ENCODE data around the gene PLCH2.

DNA sequence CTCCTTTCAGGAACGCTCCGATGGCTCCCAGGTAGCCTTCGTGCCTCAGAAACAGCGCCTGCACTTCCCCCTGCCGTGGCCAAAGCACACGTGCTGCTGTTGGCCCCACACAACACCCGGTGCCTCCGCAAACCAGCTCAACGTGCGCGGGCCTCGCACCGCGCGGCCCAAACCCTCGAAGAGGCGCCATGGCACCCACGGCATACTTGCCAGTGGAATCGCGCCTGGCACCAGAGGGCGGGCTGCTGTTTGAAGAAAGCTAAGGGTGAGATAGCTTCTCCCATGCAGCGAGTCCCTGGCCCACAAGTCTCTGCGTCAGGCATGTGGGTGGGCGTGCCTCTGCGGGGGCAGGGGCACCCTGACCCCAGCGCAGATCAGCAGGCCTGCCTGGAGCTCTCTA lies 42.4 kb downstream of the PLCH2 start:
- TF ChIP-seq, protein P1, sequence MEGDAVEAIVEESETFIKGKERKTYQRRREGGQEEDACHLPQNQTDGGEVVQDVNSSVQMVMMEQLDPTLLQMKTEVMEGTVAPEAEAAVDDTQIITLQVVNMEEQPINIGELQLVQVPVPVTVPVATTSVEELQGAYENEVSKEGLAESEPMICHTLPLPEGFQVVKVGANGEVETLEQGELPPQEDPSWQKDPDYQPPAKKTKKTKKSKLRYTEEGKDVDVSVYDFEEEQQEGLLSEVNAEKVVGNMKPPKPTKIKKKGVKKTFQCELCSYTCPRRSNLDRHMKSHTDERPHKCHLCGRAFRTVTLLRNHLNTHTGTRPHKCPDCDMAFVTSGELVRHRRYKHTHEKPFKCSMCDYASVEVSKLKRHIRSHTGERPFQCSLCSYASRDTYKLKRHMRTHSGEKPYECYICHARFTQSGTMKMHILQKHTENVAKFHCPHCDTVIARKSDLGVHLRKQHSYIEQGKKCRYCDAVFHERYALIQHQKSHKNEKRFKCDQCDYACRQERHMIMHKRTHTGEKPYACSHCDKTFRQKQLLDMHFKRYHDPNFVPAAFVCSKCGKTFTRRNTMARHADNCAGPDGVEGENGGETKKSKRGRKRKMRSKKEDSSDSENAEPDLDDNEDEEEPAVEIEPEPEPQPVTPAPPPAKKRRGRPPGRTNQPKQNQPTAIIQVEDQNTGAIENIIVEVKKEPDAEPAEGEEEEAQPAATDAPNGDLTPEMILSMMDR (IDR thresholded peaks at IDR 0.05), result no peak
- TF ChIP-seq POLR2A (IDR thresholded peaks at IDR 0.05), result no peak
